ENCODE data around the gene WDTC1.

The WDTC1 gene

DNA sequence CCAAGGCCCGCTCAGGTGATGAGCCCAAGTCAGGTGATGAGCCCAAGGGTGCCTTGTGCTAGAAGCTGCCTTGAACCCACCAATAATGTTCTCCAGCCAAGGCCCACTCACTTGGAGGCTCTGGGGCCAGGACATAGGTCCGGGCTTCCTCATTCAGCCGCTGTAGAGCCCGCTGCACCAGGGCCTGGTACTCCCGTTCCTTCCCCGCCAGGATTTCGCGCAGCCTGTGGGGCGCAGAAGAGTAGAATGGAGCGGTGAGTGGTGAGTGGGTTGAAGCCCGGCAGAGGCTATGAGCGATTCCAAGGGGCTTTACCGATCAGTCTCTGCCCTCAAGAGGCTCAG is 121.8 kb downstream of the WDTC1 start:
- DNase-seq (ENCODE audit: low read depth) = no peak

DNA sequence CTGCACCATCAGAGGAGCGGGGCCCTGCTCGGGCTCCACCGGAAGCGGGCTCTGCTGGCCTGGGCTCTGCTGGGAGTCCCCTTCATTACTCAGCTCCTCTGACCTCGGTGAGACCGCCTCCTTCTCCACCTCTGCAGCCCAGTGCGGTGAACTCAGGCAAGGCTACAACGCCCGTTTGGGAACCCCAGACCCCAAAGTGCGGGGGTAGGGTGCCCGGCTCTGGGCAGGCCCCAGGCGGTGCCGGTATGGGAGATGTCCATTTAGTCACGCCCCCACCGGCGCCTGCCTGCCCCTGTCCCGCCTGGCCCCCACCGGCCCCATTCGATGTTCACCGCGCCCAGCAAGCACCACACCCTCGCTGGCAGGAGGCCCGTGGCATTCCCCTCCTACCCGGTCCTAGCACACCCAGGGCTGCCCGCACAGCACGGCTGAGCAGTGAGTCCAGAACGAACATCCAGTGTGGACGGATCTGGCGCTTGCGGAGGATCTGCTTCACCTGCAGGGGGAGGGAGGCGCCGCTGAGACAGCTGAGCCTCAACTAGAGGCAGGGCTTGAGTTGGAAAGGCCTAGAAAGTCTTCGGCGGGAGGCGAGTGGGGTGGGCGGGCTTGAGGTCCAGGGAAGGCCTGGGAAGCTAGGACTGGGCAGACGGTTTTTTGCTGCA is 122.3 kb downstream of the WDTC1 start:
- DNase-seq (ENCODE audit: low read depth) = no peak

DNA sequence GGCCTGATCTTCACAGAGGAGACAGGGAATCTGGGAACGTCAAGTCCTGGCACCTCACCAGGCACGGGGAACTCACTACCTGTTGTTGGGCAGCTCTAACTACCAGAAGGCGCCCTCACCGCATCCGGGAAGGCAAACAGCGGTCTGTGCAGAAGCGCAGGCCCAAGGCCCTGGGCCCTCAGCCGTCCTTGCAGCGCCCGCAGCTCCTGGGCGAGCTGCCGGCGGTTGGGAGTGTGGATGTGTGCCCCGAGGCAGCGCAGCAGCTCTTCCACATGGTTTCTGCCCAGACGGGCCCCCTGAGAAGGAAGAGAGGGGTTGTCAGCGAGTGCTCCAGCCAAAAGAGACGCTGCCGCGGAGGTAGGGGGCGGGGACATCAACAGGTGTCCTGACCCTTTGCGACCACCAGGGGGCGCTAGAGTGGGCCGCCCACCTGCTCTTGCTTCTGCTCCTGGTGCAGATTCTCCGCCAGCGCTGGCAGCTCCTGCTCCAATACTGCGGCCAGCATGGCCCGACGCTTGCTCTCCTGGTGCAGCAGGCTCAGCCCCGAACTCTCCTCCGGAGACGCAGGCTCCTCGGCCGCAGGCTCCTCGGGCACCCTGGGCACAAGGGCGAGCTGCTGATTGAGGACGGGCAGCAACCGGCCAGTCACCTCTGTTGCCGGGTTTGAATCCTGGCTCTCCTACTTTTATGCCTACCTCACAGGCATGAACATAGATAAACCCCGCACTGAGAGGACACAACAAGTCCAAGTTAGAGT is 123.0 kb downstream of the WDTC1 start:
- no peak for DNase-seq (ENCODE audit: low read depth)
